Activated naive CD4-positive, alpha-beta T cell treated with anti-CD3 and anti-CD28 coated beads, Interleukin-2, amount 50 U/mL, for 72 hours (primary cell): ENCODE data around the gene GPATCH4. TPM values are rescaled to one million over a fixed set of nuclear protein-coding genes. Genes with fewer than 3 reads are reported as not detected.
"Not testable (repeated sequence)": the region's sequence is repeated elsewhere in the genome, so short reads cannot be mapped to it uniquely, and the experiment has no call there.

Experiments
- ATAC-seq, 2 donors: fragments of 150-1000 bp; cut with Tn5 transposase; 2 replicates each; pipeline ENCODE4 v1.10.0; 2021; ENCODE audit warnings: mild to moderate bottlenecking in 2 of 2, moderate library complexity in 2 of 2
- DNase-seq, 2 donors: peaks; one replicate each; pipeline ENCODE4 v3.0.0; 2021 to 2022; ENCODE audit warnings: low spot score in 2 of 2
- H3K27ac Mint-ChIP-seq, 2 donors: one replicate each; pipeline ENCODE4 v1.8.0; 2022; ENCODE audit warnings: mild to moderate bottlenecking in 2 of 2, mixed read lengths in 2 of 2
- H3K36me3 Mint-ChIP-seq, 2 donors: one replicate each; pipeline ENCODE4 v1.8.0; 2022; ENCODE audit warnings: mixed read lengths in 2 of 2
- H3K9me3 Mint-ChIP-seq, 2 donors: one replicate each; pipeline ENCODE4 v1.8.0; 2022; ENCODE audit warnings: mixed read lengths in 2 of 2
- total RNA-seq, 2 donors: library from RNA; stranded (reverse); gene quantifications; one replicate each; pipeline ENCODE4 v1.2.3, GENCODE V29; 2022

The GPATCH4 gene
- total RNA-seq, 2 donors from 2014 or later: 26.1 to 35.8 TPM

- Mint-ChIP-seq H3K9me3 (no peaks in the 10 kb centered on the region), H3K27ac (peak within 1 kb of the TSS; percentile 68 to 90), H3K36me3 (peaks cover 0 to 15% of the 10 kb centered on the region in 2 donors)
- ATAC-seq (peak; percentile 92 to 96), DNase-seq (peak; percentile 77 to 78)
Measured at GRCh38 chr1:156591432-156592157, 9.7 kb downstream of the GPATCH4 start, which contains the start of gene NAXE. TSS of gene NAXE (plus strand) at chr1:156591776. CDS start at chr1:156591805, 29 bp downstream.

- peak in 1 of 2 donors; percentile 43 for ATAC-seq
- DNase-seq: no peak
- H3K36me3 Mint-ChIP-seq: peaks cover 0 to 15% of the 10 kb centered on the region in 2 donors
- H3K9me3 Mint-ChIP-seq: no peaks in the 10 kb centered on the region
- H3K27ac Mint-ChIP-seq: peak overlapping the region; percentile 44 to 68
Measured at GRCh38 chr1:156591181-156591431, 10.2 kb downstream of the GPATCH4 start.

GRCh38 chr1:156590326-156591180 lies 10.7 kb downstream of the GPATCH4 start:
- no peak for ATAC-seq
- Mint-ChIP-seq H3K36me3 (peaks cover 0 to 13% of the 10 kb centered on the region in 2 donors), H3K9me3 (no peaks in the 10 kb centered on the region), H3K27ac (peak overlapping the region in 1 of 2 donors; percentile 68)
- DNase-seq: no peak

GRCh38 chr1:156589546-156589945 lies 11.7 kb downstream of the GPATCH4 start:
- Mint-ChIP-seq H3K9me3 (no peaks in the 10 kb centered on the region), H3K36me3 (peaks cover 0 to 8% of the 10 kb centered on the region in 2 donors), H3K27ac (no peak overlapping the region)
- no peak for ATAC-seq
- no peak for DNase-seq

- H3K9me3 Mint-ChIP-seq, DNase-seq, H3K27ac Mint-ChIP-seq, H3K36me3 Mint-ChIP-seq, ATAC-seq: not testable (repeated sequence)
Measured at GRCh38 chr1:156587927-156588326, 13.4 kb downstream of the GPATCH4 start.

GRCh38 chr1:156586892-156587477 lies 14.3 kb downstream of the GPATCH4 start:
- H3K27ac Mint-ChIP-seq: no peak overlapping the region
- DNase-seq (no peak), ATAC-seq (no peak)
- H3K9me3 Mint-ChIP-seq: no peaks in the 10 kb centered on the region
- peaks cover 4 to 6% of the 10 kb centered on the region in 2 donors for H3K36me3 Mint-ChIP-seq

- ATAC-seq (no peak), DNase-seq (no peak)
- no peak overlapping the region for H3K27ac Mint-ChIP-seq
- H3K9me3 Mint-ChIP-seq: no peaks in the 10 kb centered on the region
- H3K36me3 Mint-ChIP-seq: peaks cover 4 to 6% of the 10 kb centered on the region in 2 donors
Measured at GRCh38 chr1:156586323-156586722, 15.0 kb downstream of the GPATCH4 start.

GRCh38 chr1:156584813-156585212 lies 16.5 kb downstream of the GPATCH4 start:
- no peaks in the 10 kb centered on the region for H3K9me3 Mint-ChIP-seq
- peaks cover 4 to 6% of the 10 kb centered on the region in 2 donors for H3K36me3 Mint-ChIP-seq
- H3K27ac Mint-ChIP-seq: no peak overlapping the region
- ATAC-seq (peak in 1 of 2 donors; percentile 47), DNase-seq (no peak)

- H3K27ac Mint-ChIP-seq: peak overlapping the region in 1 of 2 donors; percentile 52
- ATAC-seq (peak; percentile 41 to 49), DNase-seq (peak; percentile 61 to 79)
- H3K9me3 Mint-ChIP-seq: no peaks in the 10 kb centered on the region
- peaks cover 4 to 6% of the 10 kb centered on the region in 2 donors for H3K36me3 Mint-ChIP-seq
Measured at GRCh38 chr1:156583821-156584622, 17.3 kb downstream of the GPATCH4 start.

- DNase-seq: peak in 1 of 2 donors; percentile 59
- ATAC-seq: peak; percentile 52 to 56
- H3K36me3 Mint-ChIP-seq: peaks cover 4 to 6% of the 10 kb centered on the region in 2 donors
- no peaks in the 10 kb centered on the region for H3K9me3 Mint-ChIP-seq
- H3K27ac Mint-ChIP-seq: peak overlapping the region; percentile 84 to 98
Measured at GRCh38 chr1:156582388-156583017, 18.8 kb downstream of the GPATCH4 start.

- DNase-seq (no peak), ATAC-seq (peak; percentile 50 to 64)
- H3K36me3 Mint-ChIP-seq: peaks cover 4 to 6% of the 10 kb centered on the region in 2 donors
- H3K9me3 Mint-ChIP-seq: no peaks in the 10 kb centered on the region
- peak overlapping the region; percentile 84 to 98 for H3K27ac Mint-ChIP-seq
Measured at GRCh38 chr1:156581661-156582387, 19.5 kb downstream of the GPATCH4 start.

GRCh38 chr1:156579472-156579871 lies 21.8 kb downstream of the GPATCH4 start, which contains the start of gene TTC24:
TSS of gene TTC24 (plus strand) at chr1:156579723. CDS start at chr1:156581365, 1,642 bp downstream.
- Mint-ChIP-seq H3K9me3 (no peaks in the 10 kb centered on the region), H3K36me3 (peaks cover 4 to 6% of the 10 kb centered on the region in 2 donors), H3K27ac (no peak within 1 kb of the TSS)
- DNase-seq (no peak), ATAC-seq (no peak)

- H3K27ac Mint-ChIP-seq: no peak overlapping the region
- H3K36me3 Mint-ChIP-seq: peaks cover 6% of the 10 kb centered on the region in 2 donors
- DNase-seq (no peak), ATAC-seq (no peak)
- H3K9me3 Mint-ChIP-seq: no peaks in the 10 kb centered on the region
Measured at GRCh38 chr1:156578055-156578454, 23.2 kb downstream of the GPATCH4 start.

- H3K9me3 Mint-ChIP-seq: no peaks in the 10 kb centered on the region
- peaks cover 6 to 11% of the 10 kb centered on the region in 2 donors for H3K36me3 Mint-ChIP-seq
- H3K27ac Mint-ChIP-seq: no peak overlapping the region
- ATAC-seq (no peak), DNase-seq (no peak)
Measured at GRCh38 chr1:156577550-156577949, 23.7 kb downstream of the GPATCH4 start.

GRCh38 chr1:156574039-156574633 lies 27.1 kb downstream of the GPATCH4 start:
- ATAC-seq (no peak), DNase-seq (no peak)
- peaks cover 12 to 16% of the 10 kb centered on the region in 2 donors for H3K36me3 Mint-ChIP-seq
- no peaks in the 10 kb centered on the region for H3K9me3 Mint-ChIP-seq
- H3K27ac Mint-ChIP-seq: no peak overlapping the region
